Activated CD8-positive, alpha-beta T cell treated with anti-CD3 and anti-CD28 coated beads, Interleukin-2, amount 10 ng/mL, durations not matched to agents 7 days and 5 days (primary cell): ENCODE measurements around the gene CYB5R3. TPM values are rescaled to one million over a fixed set of nuclear protein-coding genes. Genes with fewer than 3 reads are reported as not detected.

ENCODE experiments used
- ATAC-seq: fragments of 150-1000 bp; cut with Tn5 transposase; one replicate; pipeline ENCODE4 v1.10.0; 2021; ENCODE audit warnings: moderate library complexity
- CTCF ChIA-PET: fragments of 350-600 bp; sonication (Branson Sonifier 250); formaldehyde crosslinking; loops from one replicate; lab custom pipeline; 2021; ENCODE audit warnings: antibody characterized with exemption; lab: Charles Lee
- POLR2A ChIA-PET: fragments of 350-600 bp; sonication (Branson Sonifier 250); formaldehyde crosslinking; loops from one replicate; lab custom pipeline; 2021; ENCODE audit warnings: antibody characterized with exemption; lab: Charles Lee
- DNase-seq: peaks from one replicate; pipeline ENCODE4 v3.0.0-alpha.2; 2020
- H3K27ac Mint-ChIP-seq: one replicate; pipeline ENCODE4 v1.8.0; 2021; ENCODE audit warnings: mild to moderate bottlenecking, mixed read lengths
- H3K27me3 Mint-ChIP-seq: one replicate; pipeline ENCODE4 v1.8.0; 2021; ENCODE audit warnings: low read depth, mixed read lengths
- H3K36me3 Mint-ChIP-seq: one replicate; pipeline ENCODE4 v1.8.0; 2021; ENCODE audit warnings: low read depth, mixed read lengths
- H3K4me1 Mint-ChIP-seq: one replicate; pipeline ENCODE4 v1.8.0; 2021; ENCODE audit warnings: low read depth, mixed read lengths
- H3K4me3 Mint-ChIP-seq: one replicate; pipeline ENCODE4 v1.8.0; 2021; ENCODE audit warnings: mild to moderate bottlenecking, mixed read lengths
- H3K9me3 Mint-ChIP-seq: one replicate; pipeline ENCODE4 v1.8.0; 2022; ENCODE audit warnings: mixed read lengths; ENCODE audit not compliant: insufficient read depth
- total RNA-seq, 2 experiments: library from RNA; stranded (reverse); gene quantifications; one replicate each; pipeline ENCODE4 v1.2.3, GENCODE V29; 2021

Gene CYB5R3
- total RNA-seq, 2 experiments from 2014 or later = 87.7 to 91.4 TPM

- Mint-ChIP-seq H3K9me3 (no peaks in the 10 kb centered on the region), H3K36me3 (peaks cover 2% of the 10 kb centered on the region), H3K27me3 (peaks cover 4% of the 10 kb centered on the region), H3K4me1 (peaks cover 13% of the 10 kb centered on the region), H3K4me3 (no peak overlapping the region), H3K27ac (no peak overlapping the region)
- ChIA-PET CTCF (interaction anchor here (2.5 kb wide), 1 partner anchor 30 kb away, joined by 8 read pairs; no protein-coding TSS in a partner anchor), POLR2A (interaction anchor here (0.7 kb wide), 1 partner anchor 513 kb away, joined by 3 read pairs; no protein-coding TSS in a partner anchor)
- ATAC-seq (no peak), DNase-seq (no peak)
Measured at GRCh38 chr22:42651134-42651533, 1.9 kb upstream of the CYB5R3 start.

DNA sequence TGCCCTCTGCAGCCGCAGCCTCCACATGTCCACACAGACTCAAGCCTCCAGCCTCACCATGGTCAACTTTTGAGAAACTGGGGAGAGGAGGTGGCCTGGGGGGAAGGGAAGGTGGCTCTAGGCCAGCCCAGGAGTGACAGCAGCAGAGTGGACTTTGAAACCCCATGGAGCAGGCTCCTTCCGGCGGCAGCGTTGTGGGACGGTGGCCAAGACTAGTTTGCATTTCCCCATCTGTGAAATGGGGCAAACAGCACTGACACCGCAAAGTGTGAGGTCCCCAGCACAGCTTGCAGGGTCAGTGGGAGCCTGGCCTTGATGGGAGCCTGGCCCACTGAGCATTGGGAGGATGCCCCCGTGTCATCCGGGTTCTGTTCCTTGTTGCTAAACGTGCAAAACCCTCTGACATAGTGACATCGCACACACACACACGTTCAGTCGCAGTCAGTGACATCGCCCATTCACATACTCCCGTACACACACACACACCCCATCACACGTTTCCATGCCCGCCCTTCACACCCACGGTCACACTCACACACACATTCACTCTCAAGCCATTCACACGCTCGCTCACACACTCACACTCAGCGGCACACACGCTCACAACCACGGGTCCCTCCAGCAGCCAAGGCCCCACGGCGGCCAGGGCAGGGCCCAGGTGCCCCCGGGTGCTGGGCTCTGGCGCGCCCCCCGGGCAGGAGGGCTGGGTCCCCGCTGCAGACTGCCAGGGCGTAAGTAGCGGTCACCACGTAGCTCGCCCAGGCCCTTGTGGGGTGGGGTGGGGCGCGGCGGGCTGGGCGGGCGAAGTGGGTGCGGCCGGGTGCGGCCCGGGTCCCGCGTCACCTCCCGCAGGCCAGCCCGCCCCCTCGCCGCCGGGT lies 585 bp downstream of the CYB5R3 start:
- ChIA-PET POLR2A (interaction anchor here (0.6 to 4.2 kb wide), 10 partner anchors 12 to 450 kb away, joined by 3 to 52 read pairs (median 3); partner anchors contain the start of gene POLDIP3), CTCF (interaction anchor here (1.4 to 2.5 kb wide), 2 partner anchors 15 to 27 kb away, joined by 4 to 8 read pairs; no protein-coding TSS in a partner anchor)
- Mint-ChIP-seq H3K36me3 (peaks cover 4% of the 10 kb centered on the region), H3K4me3 (peak overlapping the region; percentile 92), H3K9me3 (no peaks in the 10 kb centered on the region), H3K27ac (peak overlapping the region; percentile 99), H3K4me1 (peaks cover 24% of the 10 kb centered on the region), H3K27me3 (peaks cover 2% of the 10 kb centered on the region)
- peak; percentile 66 for DNase-seq
- ATAC-seq = peak; percentile 74

DNA sequence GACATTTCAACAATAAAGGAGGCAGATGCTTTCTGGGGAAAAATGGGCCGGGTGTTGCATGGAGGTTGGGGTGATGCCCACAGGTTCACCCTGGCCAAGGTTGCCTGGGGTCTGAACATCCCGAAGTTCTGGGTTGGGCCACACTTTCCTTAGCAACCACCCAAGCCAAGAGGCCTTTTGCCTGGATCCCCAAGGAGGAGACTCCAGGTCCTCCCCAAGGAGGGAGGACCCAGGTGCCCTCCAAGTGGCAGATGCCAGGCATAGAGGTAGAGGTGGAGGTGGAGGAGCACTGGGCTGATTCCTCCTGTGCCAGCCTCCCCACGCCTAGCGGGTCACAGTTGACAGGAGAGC lies 1.2 kb downstream of the CYB5R3 start:
- Mint-ChIP-seq H3K27me3 (peaks cover 2% of the 10 kb centered on the region), H3K36me3 (peaks cover 4% of the 10 kb centered on the region), H3K4me1 (peaks cover 24% of the 10 kb centered on the region), H3K27ac (peak overlapping the region; percentile 99), H3K4me3 (peak overlapping the region; percentile 92), H3K9me3 (no peaks in the 10 kb centered on the region)
- ATAC-seq (no peak), DNase-seq (no peak)
- CTCF ChIA-PET = no interaction called here
- POLR2A ChIA-PET = interaction anchor here (1.0 to 4.2 kb wide), 4 partner anchors 11 to 450 kb away, joined by 3 to 52 read pairs (median 4); partner anchors contain the start of gene POLDIP3

DNA sequence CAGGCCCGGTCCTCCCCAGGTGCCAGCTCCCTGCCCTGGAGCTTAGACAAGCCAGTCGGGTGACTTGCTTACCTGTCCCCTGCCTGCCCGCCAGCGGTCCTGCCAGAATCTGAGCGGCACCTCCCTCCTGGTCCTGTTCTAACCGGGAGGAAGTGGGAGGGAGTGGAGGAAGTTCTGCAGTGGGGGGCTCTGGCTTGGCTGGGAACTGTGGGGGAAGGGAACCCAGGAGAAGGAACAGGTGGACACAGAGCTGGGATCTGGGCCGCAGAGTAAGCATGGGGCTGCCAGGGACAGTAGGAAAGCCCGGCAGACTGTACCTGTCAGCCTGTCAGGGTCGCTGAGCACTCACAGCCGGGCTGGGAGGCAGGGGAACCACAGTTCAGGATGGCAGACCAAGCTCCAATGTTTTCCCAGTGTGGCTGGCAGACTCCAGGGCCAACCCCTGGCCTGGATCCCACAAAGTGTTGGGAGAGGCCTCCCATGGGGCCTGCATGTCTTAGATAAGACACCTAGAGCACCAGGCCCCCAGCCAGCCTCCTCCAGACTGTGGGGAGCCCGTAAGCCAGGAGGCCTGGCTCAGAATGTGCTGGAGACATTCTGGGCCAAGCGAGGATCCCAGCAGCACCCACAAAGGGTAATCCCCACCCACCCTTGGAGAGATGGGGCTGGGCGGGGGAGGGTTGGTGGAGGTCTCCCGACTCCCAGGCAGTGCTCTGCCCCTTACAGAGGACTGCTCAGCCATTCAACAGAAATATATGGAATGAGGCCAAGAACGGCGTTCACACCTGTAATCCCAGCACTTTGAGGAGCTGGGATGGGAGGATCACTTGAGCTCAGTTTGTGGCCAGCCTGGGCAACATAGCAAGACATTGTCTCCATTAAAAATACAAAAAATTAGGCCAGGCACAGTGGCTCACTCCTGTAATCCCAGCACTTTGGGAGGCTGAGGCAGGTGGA lies 2.3 kb downstream of the CYB5R3 start:
- POLR2A ChIA-PET = interaction anchor here (1.0 to 4.2 kb wide), 4 partner anchors 13 to 451 kb away, joined by 3 to 52 read pairs (median 4); partner anchors contain the start of gene POLDIP3
- H3K27me3 Mint-ChIP-seq = peaks cover 2% of the 10 kb centered on the region
- CTCF ChIA-PET = interaction anchor here (0.6 kb wide), 1 partner anchor 26 kb away, joined by 3 read pairs; no protein-coding TSS in a partner anchor

DNA sequence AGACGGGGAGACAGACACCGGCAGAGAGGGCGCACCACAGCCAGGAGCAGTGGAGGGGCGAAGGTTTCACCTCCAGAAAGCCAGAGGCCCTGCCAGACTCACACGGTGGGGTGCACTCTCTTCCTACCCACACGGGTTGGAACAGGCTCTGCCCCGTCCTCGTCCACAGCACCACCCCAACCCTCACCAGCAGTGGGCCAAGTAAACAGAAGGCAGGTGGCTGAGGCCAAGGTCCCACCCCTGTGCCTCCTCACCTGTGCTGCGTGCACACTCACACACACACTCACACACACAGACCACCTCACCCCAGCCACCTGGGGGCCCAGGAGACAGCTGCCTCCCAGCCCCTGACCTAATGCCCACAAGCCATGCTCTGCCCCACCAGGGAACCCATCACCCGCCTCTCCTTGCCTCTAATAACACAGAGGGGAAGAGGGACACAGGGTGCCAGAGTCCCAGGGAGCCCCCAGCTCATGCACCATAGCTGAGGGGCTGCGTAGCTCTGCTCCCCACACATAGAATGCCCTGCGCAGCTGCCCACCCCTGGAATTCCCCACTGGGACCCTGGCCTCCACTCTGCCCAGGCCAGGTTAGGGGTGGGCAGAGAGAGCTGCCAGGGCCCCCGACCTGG lies 3.1 kb downstream of the CYB5R3 start:
- H3K36me3 Mint-ChIP-seq = peaks cover 4% of the 10 kb centered on the region
- ChIA-PET POLR2A (interaction anchor here (1.0 to 4.2 kb wide), 3 partner anchors 13 to 31 kb away, joined by 4 to 52 read pairs (median 4); partner anchors contain the start of gene POLDIP3), CTCF (no interaction called here)
- ATAC-seq = no peak
- H3K27ac Mint-ChIP-seq = no peak overlapping the region
- no peak overlapping the region for H3K4me3 Mint-ChIP-seq
- H3K9me3 Mint-ChIP-seq = no peaks in the 10 kb centered on the region
- peaks cover 2% of the 10 kb centered on the region for H3K27me3 Mint-ChIP-seq
- peaks cover 26% of the 10 kb centered on the region for H3K4me1 Mint-ChIP-seq
- no peak for DNase-seq

More for the DNA sequence above, 2.3 kb downstream of the CYB5R3 start:
- H3K9me3 Mint-ChIP-seq = no peaks in the 10 kb centered on the region
- no peak for DNase-seq
- no peak overlapping the region for H3K4me3 Mint-ChIP-seq
- no peak overlapping the region for H3K27ac Mint-ChIP-seq
- peaks cover 26% of the 10 kb centered on the region for H3K4me1 Mint-ChIP-seq
- peaks cover 4% of the 10 kb centered on the region for H3K36me3 Mint-ChIP-seq
- ATAC-seq = no peak

DNA sequence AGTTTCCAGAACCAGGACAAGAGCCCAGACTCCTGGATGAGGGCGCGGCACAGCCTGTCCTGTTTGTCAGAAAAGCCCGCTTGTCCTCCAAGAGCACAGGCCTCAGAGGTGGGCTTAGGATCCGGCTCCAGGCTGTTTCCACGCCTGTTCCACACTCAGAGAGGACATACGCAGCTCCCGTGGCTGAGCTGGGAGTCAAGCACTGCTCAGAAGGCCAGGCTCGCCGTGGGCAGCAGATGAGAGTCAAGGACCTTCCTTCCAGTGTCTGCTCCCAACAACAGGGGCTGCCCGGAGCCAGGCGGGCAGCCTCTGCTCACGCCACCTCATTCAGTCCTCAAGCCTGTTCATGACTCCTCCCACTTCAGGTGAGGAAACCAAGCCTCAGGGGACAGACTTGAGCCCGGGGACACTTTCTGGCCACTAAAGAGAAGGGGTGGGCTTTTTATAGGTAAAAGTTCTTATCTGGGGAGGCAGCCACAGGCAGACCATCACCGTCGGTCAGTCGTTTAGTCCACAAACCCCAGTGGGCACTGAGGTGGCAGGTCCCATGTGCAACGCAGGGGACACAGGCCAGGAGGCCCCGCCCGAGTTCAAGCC lies 3.8 kb downstream of the CYB5R3 start:
- DNase-seq (no peak), ATAC-seq (no peak)
- POLR2A ChIA-PET = no interaction called here
- Mint-ChIP-seq H3K4me1 (peaks cover 29% of the 10 kb centered on the region), H3K9me3 (no peaks in the 10 kb centered on the region), H3K4me3 (no peak overlapping the region), H3K27ac (no peak overlapping the region), H3K36me3 (peaks cover 4% of the 10 kb centered on the region), H3K27me3 (no peaks in the 10 kb centered on the region)
- CTCF ChIA-PET = no interaction called here

DNA sequence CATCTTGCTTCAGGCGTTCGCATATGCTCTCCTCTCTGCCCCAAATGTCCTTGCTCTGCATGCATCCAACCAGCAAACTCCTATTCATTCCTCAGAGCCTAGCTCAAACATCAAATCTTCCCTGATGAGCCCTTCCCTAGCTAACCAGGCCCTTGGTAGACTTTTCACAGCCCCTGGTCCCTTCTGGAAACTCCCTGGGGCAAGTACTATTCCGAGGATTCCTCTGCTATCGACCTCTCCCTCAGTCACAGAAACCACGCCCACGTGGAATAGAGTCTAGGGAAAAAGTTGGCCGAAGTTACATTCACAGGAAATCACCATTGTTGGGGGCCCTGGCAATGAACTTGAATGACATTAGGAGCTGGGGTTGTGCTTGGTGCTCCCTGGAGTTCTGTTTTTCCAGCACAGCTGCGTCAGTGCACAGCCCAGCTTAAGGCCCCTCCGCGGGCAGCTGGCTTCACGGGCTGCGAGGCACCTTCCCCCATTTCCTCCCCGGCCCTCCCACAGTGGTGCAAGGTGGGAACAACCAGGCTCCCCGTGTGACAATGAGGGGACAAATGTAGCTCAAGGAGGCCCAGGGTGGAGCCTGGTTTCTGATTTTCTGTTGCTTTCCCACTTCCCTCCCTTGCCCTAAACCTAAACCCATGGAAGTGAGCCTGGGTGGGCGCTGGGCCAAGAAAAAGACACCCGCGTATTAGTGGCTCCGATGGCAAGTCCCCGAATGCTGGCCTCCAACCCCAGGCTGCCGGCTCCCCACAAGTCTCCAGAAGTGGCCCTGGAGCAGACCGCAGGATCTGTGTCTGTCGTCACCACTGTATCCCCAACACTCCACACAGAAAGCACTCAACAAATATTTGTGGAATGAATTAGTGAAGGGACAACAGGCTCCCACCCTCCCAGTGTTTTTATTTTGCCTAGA lies 4.5 kb downstream of the CYB5R3 start:
- Mint-ChIP-seq H3K36me3 (peaks cover 4% of the 10 kb centered on the region), H3K27me3 (no peaks in the 10 kb centered on the region), H3K4me1 (peaks cover 34% of the 10 kb centered on the region), H3K4me3 (no peak overlapping the region), H3K9me3 (no peaks in the 10 kb centered on the region), H3K27ac (no peak overlapping the region)
- CTCF ChIA-PET = no interaction called here
- DNase-seq (no peak), ATAC-seq (no peak)
- POLR2A ChIA-PET = interaction anchor here (4.9 kb wide), 1 partner anchor 30 kb away, joined by 33 read pairs; the partner anchor contains the start of gene POLDIP3

DNA sequence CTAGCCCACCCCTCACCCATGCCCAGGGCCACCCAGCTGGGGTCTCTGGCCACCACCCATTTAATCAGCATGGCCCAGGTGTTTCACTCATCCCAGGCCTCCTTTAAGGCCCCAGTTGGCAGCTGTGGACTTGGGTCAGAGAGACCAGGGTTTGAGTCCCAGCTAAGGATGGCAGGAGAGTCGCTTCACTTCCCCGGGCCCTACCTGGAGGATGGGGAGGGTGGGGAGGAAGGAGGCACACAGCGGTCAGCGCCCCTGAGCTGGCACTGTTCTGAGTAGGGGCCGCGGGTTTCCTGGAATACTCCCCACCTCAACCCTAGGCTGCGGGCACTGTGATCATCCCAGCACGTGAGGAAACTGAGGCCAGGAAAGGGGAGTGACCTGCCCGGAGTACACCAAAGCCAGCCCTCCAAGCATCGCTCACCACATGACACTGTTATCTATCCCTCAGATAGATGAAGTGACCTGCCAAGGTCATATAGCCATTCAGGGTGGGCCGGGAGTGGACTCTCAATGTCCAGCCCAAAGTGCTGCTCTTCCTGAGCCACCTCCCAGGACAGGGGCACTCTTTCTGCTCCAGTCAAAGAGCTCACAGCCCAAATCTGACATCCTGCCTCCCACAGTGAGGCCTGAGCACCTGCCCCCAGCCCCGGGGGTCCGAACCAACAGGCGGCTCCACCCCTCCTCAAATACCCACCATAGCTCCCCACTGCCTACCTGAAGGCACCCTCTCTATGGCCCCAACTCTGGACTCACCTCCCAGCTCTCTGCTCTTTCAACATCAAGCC lies 5.4 kb downstream of the CYB5R3 start:
- Mint-ChIP-seq H3K36me3 (peaks cover 4% of the 10 kb centered on the region), H3K4me3 (no peak overlapping the region), H3K27me3 (no peaks in the 10 kb centered on the region), H3K27ac (no peak overlapping the region), H3K4me1 (peaks cover 32% of the 10 kb centered on the region), H3K9me3 (no peaks in the 10 kb centered on the region)
- DNase-seq (no peak), ATAC-seq (no peak)
- CTCF ChIA-PET = interaction anchor here (2.1 kb wide), 1 partner anchor 22 kb away, joined by 11 read pairs; no protein-coding TSS in a partner anchor
- POLR2A ChIA-PET = interaction anchor here (4.9 kb wide), 1 partner anchor 29 kb away, joined by 33 read pairs; the partner anchor contains the start of gene POLDIP3

DNA sequence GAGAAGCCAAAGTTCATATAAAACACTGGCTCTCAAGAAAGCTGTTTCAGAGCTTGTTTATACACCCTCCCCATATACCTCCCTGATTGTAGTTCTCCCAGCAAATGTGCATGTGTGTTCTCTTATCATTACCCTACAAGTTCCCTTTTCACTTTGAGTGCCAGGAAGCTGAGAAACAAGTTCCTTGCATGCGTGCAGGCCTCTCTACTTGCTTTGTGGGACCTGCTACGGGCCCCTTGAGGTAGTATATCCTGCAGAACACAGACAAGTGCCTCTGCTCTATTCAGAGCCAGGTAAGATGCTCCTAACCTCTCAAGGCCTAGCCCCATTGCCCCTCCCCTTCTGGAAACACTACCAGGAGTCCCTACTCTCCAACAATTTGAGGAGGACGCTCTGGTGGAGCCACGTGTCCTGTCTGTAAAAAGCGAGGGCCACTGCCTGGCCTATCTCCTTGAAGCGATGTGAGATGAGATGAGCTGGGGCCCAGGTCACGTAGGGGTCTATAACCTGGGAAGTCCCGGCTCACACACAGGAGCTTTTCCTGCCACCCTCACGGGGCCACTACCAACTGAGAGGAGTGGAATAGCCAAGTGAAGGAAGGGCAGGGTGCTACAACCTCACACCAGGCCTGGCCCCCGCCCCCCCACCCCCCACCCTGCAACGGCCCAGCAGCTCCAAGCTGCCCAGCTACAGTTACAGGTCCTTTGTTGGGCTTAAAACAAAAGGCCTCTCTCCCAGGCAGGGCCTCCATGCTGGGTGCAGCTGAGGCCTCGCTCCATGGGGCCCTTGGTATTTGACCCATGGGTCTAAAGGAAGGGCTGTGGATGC lies 6.2 kb downstream of the CYB5R3 start:
- ChIA-PET CTCF (interaction anchor here (2.1 kb wide), 1 partner anchor 22 kb away, joined by 11 read pairs; no protein-coding TSS in a partner anchor), POLR2A (interaction anchor here (4.9 kb wide), 1 partner anchor 28 kb away, joined by 33 read pairs; the partner anchor contains the start of gene POLDIP3)
- no peaks in the 10 kb centered on the region for H3K27me3 Mint-ChIP-seq
- peaks cover 31% of the 10 kb centered on the region for H3K4me1 Mint-ChIP-seq
- peaks cover 3% of the 10 kb centered on the region for H3K36me3 Mint-ChIP-seq
- DNase-seq (no peak), ATAC-seq (no peak)
- H3K27ac Mint-ChIP-seq = peak overlapping the region; percentile 10
- no peaks in the 10 kb centered on the region for H3K9me3 Mint-ChIP-seq
- H3K4me3 Mint-ChIP-seq = no peak overlapping the region
